ENCODE results near the gene YTHDF2.

- TF ChIP-seq POLR2A (IDR thresholded peaks at IDR 0.05) (no peak), CTCF (IDR thresholded peaks at IDR 0.05) (no peak)
Measured at GRCh38 chr1:28782011-28782410, 45.3 kb downstream of the YTHDF2 start.

All from testis (tissue), 2 donors.